GM19193 (cell line): ENCODE measurements around the gene CAPNS1.

Source experiments
- POLR2A ChIP-seq: IDR thresholded peaks from 4 replicates; pipeline ENCODE4 v1.6.1; 2011; ENCODE audit not compliant: insufficient read depth, insufficient read length; ENCODE audit errors: extremely low read depth

CAPNS1 gene

DNA sequence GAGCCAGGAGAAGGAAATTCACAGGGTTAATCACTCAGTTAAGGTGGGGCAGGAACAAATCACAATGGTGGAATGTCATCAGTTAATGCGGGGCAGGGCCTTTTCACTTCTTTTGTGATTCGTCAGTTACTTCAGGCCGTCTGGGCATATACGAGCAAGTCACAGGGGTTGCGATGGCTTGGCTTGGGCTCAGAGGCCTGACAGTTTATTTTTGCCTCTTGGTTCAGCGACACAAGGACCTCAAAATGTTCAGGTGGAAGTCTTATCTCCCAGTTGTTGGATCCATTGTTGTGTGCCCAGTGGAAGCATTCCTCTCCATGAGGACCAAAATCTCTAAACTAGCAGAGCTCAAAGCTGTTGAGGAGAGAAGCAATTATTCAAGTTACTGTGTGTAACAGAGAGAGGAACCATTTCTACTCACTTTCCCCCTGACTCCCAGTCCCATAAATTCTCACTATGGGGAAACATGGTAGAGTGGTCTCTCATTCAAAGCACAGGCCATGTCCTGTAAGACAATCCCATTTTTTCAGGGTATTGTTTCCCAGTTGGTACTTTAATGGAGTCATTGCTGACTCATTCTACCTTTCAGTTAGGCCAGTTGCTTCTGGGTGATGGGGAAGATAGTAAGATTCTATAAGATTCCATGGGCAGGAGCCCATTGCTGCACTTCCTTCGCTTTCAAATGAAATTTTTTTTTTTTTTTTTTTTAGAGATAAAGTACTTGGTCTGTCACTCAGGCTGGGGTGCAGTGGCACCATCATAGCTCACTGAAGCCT, 21.1 kb downstream of the CAPNS1 start:
- no peak for TF ChIP-seq POLR2A

DNA sequence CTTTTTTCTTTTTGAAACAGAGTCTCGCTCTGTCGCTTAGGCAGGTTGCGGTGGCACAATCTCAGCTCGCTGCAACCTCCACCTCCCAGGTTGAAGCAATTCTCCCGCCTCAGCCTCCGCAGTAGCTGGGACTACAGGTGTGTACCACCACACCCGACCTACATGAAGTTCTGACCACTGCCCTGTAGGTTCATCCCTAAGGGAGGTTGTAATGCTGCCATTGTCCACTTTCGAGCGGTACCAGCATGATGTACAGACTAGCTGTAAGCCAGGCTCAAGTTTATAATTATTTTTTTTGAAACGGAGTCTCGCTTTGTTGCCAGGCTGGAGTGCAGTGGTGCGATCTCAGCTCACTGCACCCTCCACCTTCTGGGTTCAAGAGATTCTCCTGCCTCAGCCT, 23.9 kb downstream of the CAPNS1 start:
- no peak for TF ChIP-seq POLR2A

GRCh38 chr19:36169084-36169760, 29.4 kb downstream of the CAPNS1 start:
- no peak for TF ChIP-seq POLR2A

- no peak for TF ChIP-seq POLR2A
Observed at GRCh38 chr19:36172852-36173251, 33.0 kb downstream of the CAPNS1 start.

- no peak for TF ChIP-seq POLR2A
Observed at GRCh38 chr19:36182612-36183244, 42.9 kb downstream of the CAPNS1 start.

DNA sequence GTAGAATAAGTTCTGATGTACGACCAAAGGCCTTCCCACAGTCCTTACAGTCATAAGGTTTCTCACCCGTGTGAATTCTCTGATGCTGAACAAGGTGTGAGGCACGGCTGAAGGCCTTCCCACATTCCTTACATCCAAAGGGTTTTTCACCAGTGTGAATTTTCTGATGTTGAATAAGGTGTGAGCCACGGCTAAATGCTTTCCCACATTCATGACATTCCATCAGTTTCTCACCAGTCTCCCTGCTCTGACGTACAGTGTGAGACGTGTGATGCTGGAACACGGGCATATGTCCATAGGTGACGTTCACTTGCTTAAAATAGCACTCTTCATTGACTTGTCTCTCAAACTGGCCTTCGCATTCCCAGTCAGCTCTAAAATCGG, 43.4 kb downstream of the CAPNS1 start:
- TF ChIP-seq POLR2A = no peak

- TF ChIP-seq POLR2A = no peak
Observed at GRCh38 chr19:36196249-36196648, 56.4 kb downstream of the CAPNS1 start.

DNA sequence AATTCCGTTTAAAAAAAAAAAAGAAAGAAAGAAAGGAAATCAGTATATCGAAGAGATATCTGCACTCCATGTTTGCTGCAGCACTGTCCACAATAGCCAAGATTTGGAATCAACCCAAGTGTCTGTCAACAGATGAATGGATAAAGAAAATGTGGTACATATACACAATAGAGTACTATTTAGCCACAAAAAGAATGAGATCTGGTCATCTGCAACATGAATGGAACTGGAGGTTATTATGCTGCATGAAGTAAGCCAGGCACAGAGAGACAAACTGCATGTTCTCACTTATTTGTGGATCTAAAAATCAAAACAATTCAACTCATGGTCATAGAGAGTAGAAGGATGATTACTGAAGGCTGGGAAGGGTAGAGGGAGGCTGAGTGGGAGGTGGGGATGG, 58.3 kb downstream of the CAPNS1 start:
- TF ChIP-seq POLR2A = no peak
